K562 (cell line): ENCODE measurements around the gene TMTC2. TPM values are rescaled to one million over a fixed set of nuclear protein-coding genes. Genes with fewer than 3 reads are reported as not detected.
"Not testable (repeated sequence)": the region's sequence is repeated elsewhere in the genome, so short reads cannot be mapped to it uniquely, and the experiment has no call there.

Experiments
- ATAC-seq: fragments of 200-7000 bp; cut with Tn5 transposase; 3 replicates; pipeline ENCODE4 v1.9.1; 2020; ENCODE audit warnings: moderate library complexity
- BruUV-seq: library from RNA; stranded (reverse); fragments of 400-500 nt; replicated peaks from 2 replicates; lab custom pipeline; 2021; lab: Mats Ljungman, UMichigan
- CTCF ChIA-PET: fragments of 300-600 bp; formaldehyde crosslinking; extraction: SDS; loops from one replicate; lab custom pipeline; 2021; ENCODE audit warnings: low intra/inter-chr PET ratio; lab: Yijun Ruan, JAX
- POLR2A ChIA-PET: fragments of 300-600, 350-650 bp; sonication (Branson Sonifier 250); formaldehyde crosslinking; extraction: SDS; loops from one replicate; lab custom pipeline; 2021; ENCODE audit warnings: antibody characterized with exemption, inconsistent platforms; lab: Yijun Ruan, JAX
- DNase-seq, 4 experiments: peaks; one replicate each; pipeline versions ENCODE4 v3.0.0 to v3.0.0-alpha.2; 2011 to 2018; ENCODE audit warnings: low spot score in 3 of 4, mixed read lengths in 3 of 4; ENCODE audit errors: extremely low read depth in 1 of 4
- FAIRE-seq: peaks from 2 replicates; lab custom pipeline; 2011; peaks lifted over from hg19 to GRCh38; lab: Jason Lieb, UNC
- H2AFZ ChIP-seq: 2 replicates; pipeline ENCODE4 v1.6.0; 2011; ENCODE audit warnings: low read depth, low read length, control low read depth, inconsistent platforms
- H3K27ac ChIP-seq: fragments of 200-600 bp; 3 replicates; pipeline ENCODE4 v1.8.0; 2011; ENCODE audit warnings: low read depth, mild to moderate bottlenecking, control low read depth, inconsistent platforms, low read length, moderate library complexity, mixed read lengths; ENCODE audit errors: extremely low read depth
- H3K27me3 ChIP-seq, 2 experiments: fragments of 300-600 bp in 1 of 2; 2 replicates in 1 of 2; 3 replicates in 1 of 2; pipeline versions ENCODE4 v1.6.0 to v1.8.0; 2011; ENCODE audit warnings: inconsistent platforms in 2 of 2, low read length in 2 of 2, mild to moderate bottlenecking in 1 of 2, mixed read lengths in 1 of 2, moderate library complexity in 1 of 2; ENCODE audit not compliant: control insufficient read depth in 2 of 2, insufficient read depth in 2 of 2
- H3K36me3 ChIP-seq: fragments of 300-600 bp; 3 replicates; pipeline ENCODE4 v1.8.0; 2011; ENCODE audit warnings: mild to moderate bottlenecking, low read length, inconsistent platforms; ENCODE audit not compliant: control insufficient read depth, insufficient read depth
- H3K4me1 ChIP-seq, 2 experiments: fragments of 200-600 bp in 1 of 2; replicated peaks in 1 of 2; 2 replicates in 1 of 2; 3 replicates in 1 of 2; pipeline versions ENCODE4 v1.5.1 to v1.8.0; 2011; ENCODE audit warnings: inconsistent platforms in 2 of 2, low read length in 2 of 2, mild to moderate bottlenecking in 1 of 2, mixed read lengths in 1 of 2, moderate library complexity in 1 of 2; ENCODE audit not compliant: control insufficient read depth in 2 of 2, insufficient read depth in 2 of 2
- H3K4me2 ChIP-seq: 2 replicates; pipeline ENCODE4 v1.6.1; 2011; ENCODE audit warnings: low read length, control low read depth, inconsistent platforms, mixed read lengths; ENCODE audit not compliant: insufficient read depth
- H3K4me3 ChIP-seq: fragments of 200-600 bp; sonication (generic), shearing (Covaris generic); 2 replicates; pipeline ENCODE4 v1.5.1; 2016; ENCODE audit warnings: control low read depth, inconsistent platforms
- H3K79me2 ChIP-seq: fragments of 200-600 bp; 3 replicates; pipeline ENCODE4 v1.8.0; 2011; ENCODE audit warnings: low read length, inconsistent platforms; ENCODE audit not compliant: control insufficient read depth, insufficient read depth
- H3K9ac ChIP-seq, 2 experiments: 2 replicates each; pipeline versions ENCODE4 v1.6.0 to v1.6.1; 2011; ENCODE audit warnings: low read depth in 2 of 2, low read length in 2 of 2, control low read depth in 1 of 2, inconsistent platforms in 1 of 2, mild to moderate bottlenecking in 1 of 2, mixed read lengths in 1 of 2; ENCODE audit not compliant: insufficient read depth in 1 of 2
- H3K9me1 ChIP-seq: one replicate; pipeline ENCODE4 v1.6.0; 2011; ENCODE audit warnings: inconsistent platforms, mild to moderate bottlenecking, low read length, moderate library complexity; ENCODE audit not compliant: control insufficient read depth, insufficient read depth
- H3K9me3 ChIP-seq: replicated peaks from 2 replicates; pipeline ENCODE4 v1.5.1; 2011; ENCODE audit warnings: low read depth, low read length, inconsistent platforms; ENCODE audit not compliant: control insufficient read depth, insufficient read depth
- H4K20me1 ChIP-seq: replicated peaks from 2 replicates; pipeline ENCODE4 v1.6.1; 2011; ENCODE audit warnings: low read length, inconsistent platforms, mixed read lengths; ENCODE audit not compliant: control insufficient read depth, insufficient read depth
- ARID1B ChIP-seq: fragments of 450-650 bp; IDR thresholded peaks from 2 replicates; pipeline ENCODE4 v1.6.1; 2016; ENCODE audit warnings: antibody characterized with exemption, mild to moderate bottlenecking, inconsistent platforms
- CBFA2T3 ChIP-seq: fragments of 450-650 bp; IDR thresholded peaks from 2 replicates; pipeline ENCODE4 v1.6.1; 2017
- SPI1 ChIP-seq: IDR thresholded peaks from 2 replicates; pipeline ENCODE4 v1.6.1; 2011; ENCODE audit warnings: low read depth, low read length, control low read depth, borderline replicate concordance
- TCF3 ChIP-seq: sonication (generic); formaldehyde crosslinking; IDR thresholded peaks from 2 replicates; pipeline ENCODE4 v1.4.0; 2020; ENCODE audit warnings: mild to moderate bottlenecking, missing genetic modification reagents
- WGBS: fragments of 100-300 bp; shearing (Covaris generic); methylation state at CpG from one replicate; pipeline ENCODE4 v1.1.6; 2016; ENCODE audit warnings: low coverage, mixed read lengths; ENCODE audit not compliant: insufficient coverage; ENCODE audit errors: missing lambda C conversion rate; 5-methylcytosine and 5-hydroxymethylcytosine counted together
- in situ Hi-C: fragments of 300-500 bp; cut with MboI; formaldehyde crosslinking; loops from 4 replicates; pipeline ENCODE4 v1.15.0; 2018; ENCODE audit warnings: inconsistent platforms, mixed read lengths
- intact Hi-C: fragments of 100-400 bp; cut with micrococcal nuclease; formaldehyde crosslinking; loops from 2 replicates; pipeline ENCODE4 v1.14.2; 2022
- polyA plus RNA-seq, 8 experiments: library from polyadenylated mRNA; depleted of rRNA in 4 of 8; stranded (reverse) in 5 of 8; unstranded in 3 of 8; fragments of >200 nt; fragmentation: Nextera tagmentation in 2 of 8; fragmentation: Illumina TruSeq in 1 of 8; extraction: Ambion mirVana in 2 of 8; extraction: Trizol in 1 of 8; gene quantifications; 2 replicates each; pipeline versions ENCODE4 v1.2.1 to v1.2.3, GENCODE V29; 2011 to 2014; ENCODE audit warnings: inconsistent platforms in 1 of 8, missing spikeins in 1 of 8
- total RNA-seq, 7 experiments: library from RNA; depleted of rRNA in 6 of 7; stranded (reverse); fragments of >200 nt in 6 of 7; fragmentation: Illumina TruSeq in 2 of 7; extraction: Trizol in 2 of 7; gene quantifications; 2 replicates each; pipeline versions ENCODE4 v1.2.1 to v1.2.3, GENCODE V29; 2011 to 2021; ENCODE audit warnings: low replicate concordance in 1 of 7
- TF ChIP-seq, protein P1 (sequence below): fragments of 450-650 bp; IDR thresholded peaks from 2 replicates; pipeline ENCODE4 v1.6.1; 2016

The TMTC2 gene
- total and polyA plus RNA-seq, 9 of the 15 experiments (the other 6 are each of a cell fraction or from before 2014, with no cell fraction given) = 0.29 to 1.1 (median 0.55) TPM

DNA sequence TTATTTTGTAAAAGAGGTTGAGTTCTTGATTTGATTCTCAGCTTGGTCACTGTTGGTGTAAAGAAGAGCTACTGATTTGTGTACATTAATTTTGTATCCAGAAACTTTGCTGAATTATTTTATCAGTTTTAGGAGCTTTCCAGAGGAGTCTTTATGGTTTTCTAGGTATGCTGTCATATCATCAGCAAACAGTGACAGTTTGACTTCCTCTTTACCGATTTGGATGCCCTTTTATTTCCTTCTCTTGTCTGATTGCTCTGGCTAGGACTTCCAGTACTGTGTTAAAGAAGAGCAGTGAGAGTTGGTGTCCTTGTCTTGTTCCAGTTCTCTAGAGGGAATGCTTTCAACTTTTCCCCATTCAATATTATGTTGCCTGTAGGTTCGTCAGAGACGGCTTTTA is 431.2 kb downstream of the TMTC2 start:
- in situ Hi-C loops, intact Hi-C loops, DNase-seq, FAIRE-seq, ATAC-seq, H3K79me2 ChIP-seq, POLR2A ChIA-PET, H3K4me2 ChIP-seq, H4K20me1 ChIP-seq, BruUV-seq, H2AFZ ChIP-seq, CTCF ChIA-PET, H3K4me3 ChIP-seq, H3K9me3 ChIP-seq, H3K27ac ChIP-seq, H3K27me3 ChIP-seq, H3K36me3 ChIP-seq, H3K9me1 ChIP-seq, H3K4me1 ChIP-seq, H3K9ac ChIP-seq: not testable (repeated sequence)
- WGBS = 31% methylated on average over 3 of the region's 3 CpGs
- TF ChIP-seq TCF3 (CRISPR knock-in tag) = peak; percentile 62
- TF ChIP-seq ARID1B = peak; percentile 34; the same call in 1 of the 2 replicates
- 0 out of 2 replicates have a peak, but pooled peaks have one; percentile 16 for TF ChIP-seq CBFA2T3
- TF ChIP-seq, protein P1, sequence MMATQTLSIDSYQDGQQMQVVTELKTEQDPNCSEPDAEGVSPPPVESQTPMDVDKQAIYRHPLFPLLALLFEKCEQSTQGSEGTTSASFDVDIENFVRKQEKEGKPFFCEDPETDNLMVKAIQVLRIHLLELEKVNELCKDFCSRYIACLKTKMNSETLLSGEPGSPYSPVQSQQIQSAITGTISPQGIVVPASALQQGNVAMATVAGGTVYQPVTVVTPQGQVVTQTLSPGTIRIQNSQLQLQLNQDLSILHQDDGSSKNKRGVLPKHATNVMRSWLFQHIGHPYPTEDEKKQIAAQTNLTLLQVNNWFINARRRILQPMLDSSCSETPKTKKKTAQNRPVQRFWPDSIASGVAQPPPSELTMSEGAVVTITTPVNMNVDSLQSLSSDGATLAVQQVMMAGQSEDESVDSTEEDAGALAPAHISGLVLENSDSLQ = 0 out of 2 replicates have a peak, but pooled peaks have one; percentile 14
- peak; percentile 60; the same call in 1 of the 2 replicates for TF ChIP-seq SPI1
